VCaP (cell line): ENCODE measurements around the gene TRIM71.
"Not testable (repeated sequence)": the region's sequence is repeated elsewhere in the genome, so short reads cannot be mapped to it uniquely, and the experiment has no call there.

ENCODE experiments used
- H3K27ac ChIP-seq: fragments of 450-650 bp; 2 replicates; pipeline ENCODE4 v1.5.1; 2017
- CTCF ChIP-seq: fragments of 450-650 bp; conservative IDR thresholded peaks from 2 replicates; pipeline ENCODE4 v1.5.1; 2017; ENCODE audit warnings: mild to moderate bottlenecking, moderate library complexity

TRIM71 gene

GRCh38 chr3:32791833-32792232 lies 26.0 kb upstream of the TRIM71 start:
- H3K27ac ChIP-seq, result peak overlapping the region; percentile 36
- no peak for TF ChIP-seq CTCF

- TF ChIP-seq CTCF, result no peak
- H3K27ac ChIP-seq, result no peak overlapping the region
Measured at GRCh38 chr3:32794487-32795308, 23.1 kb upstream of the TRIM71 start.

- not testable (repeated sequence) for H3K27ac ChIP-seq
Measured at GRCh38 chr3:32796384-32796950, 21.3 kb upstream of the TRIM71 start.

- H3K27ac ChIP-seq, result no peak overlapping the region
- TF ChIP-seq CTCF, result no peak
Measured at GRCh38 chr3:32797776-32798175, 20.0 kb upstream of the TRIM71 start.

- H3K27ac ChIP-seq, result not testable (repeated sequence)
Measured at GRCh38 chr3:32801440-32801839, 16.4 kb upstream of the TRIM71 start.

- TF ChIP-seq CTCF, result no peak
Measured at GRCh38 chr3:32813180-32813579, 4.6 kb upstream of the TRIM71 start.

GRCh38 chr3:32814361-32814760 lies 3.4 kb upstream of the TRIM71 start:
- no peak for TF ChIP-seq CTCF
- no peak overlapping the region for H3K27ac ChIP-seq

More at GRCh38 chr3:32813180-32813579, 4.6 kb upstream of the TRIM71 start:
- H3K27ac ChIP-seq, result no peak overlapping the region

- TF ChIP-seq CTCF, result no peak
Measured at GRCh38 chr3:32815841-32816438, 1.9 kb upstream of the TRIM71 start.

More at GRCh38 chr3:32815841-32816438, 1.9 kb upstream of the TRIM71 start:
- H3K27ac ChIP-seq, result no peak overlapping the region
